Measurements from ENCODE around the gene RBM24.
A peak's percentile ranks its signal among the peaks of the same experiment; 100 is the strongest.

RBM24 gene

GRCh38 chr6:17281100-17281496 is at the start of gene RBM24:
Gene RBM24, plus strand, starts transcription at chr6:17281361. Its CDS starts 221 bp downstream, at chr6:17281582.
- peak within 1 kb of the TSS; percentile 64 for H3K9ac ChIP-seq (ENCODE audit: low read length)
- no peaks in the 10 kb centered on the region for H3K36me3 ChIP-seq (ENCODE audit: control insufficient read depth, insufficient read depth, low read length)
- peaks cover 33% of the 10 kb centered on the region for H3K27me3 ChIP-seq (ENCODE audit: control insufficient read depth, insufficient read depth, low read length)
- H3K4me3 ChIP-seq (ENCODE audit: low read length), result peak within 1 kb of the TSS; percentile 67
- no peaks in the 10 kb centered on the region for H3K9me3 ChIP-seq (ENCODE audit: control insufficient read depth, low read length)
- H3K4me1 ChIP-seq (ENCODE audit: control insufficient read depth, insufficient read depth, low read length), result peaks cover 7% of the 10 kb centered on the region

DNA sequence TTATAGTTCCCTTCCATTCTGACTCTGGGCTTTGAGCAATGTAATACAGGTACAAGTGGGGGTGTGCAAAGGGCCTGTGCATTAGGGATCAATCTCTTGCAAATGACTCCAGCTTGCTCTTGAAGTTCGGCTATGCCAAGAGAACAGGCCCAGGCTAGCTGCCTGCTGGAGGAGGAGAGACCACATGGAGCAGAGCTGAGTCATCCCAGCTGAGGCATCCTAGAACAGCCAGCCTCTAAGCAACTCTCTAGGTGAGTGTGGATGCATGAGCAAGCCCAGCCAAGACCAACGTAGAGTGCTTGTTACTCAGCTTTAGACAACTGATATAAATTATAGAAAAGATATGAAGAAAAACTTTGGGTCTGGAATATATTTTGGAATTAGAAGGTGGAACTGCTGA is 47.6 kb upstream of the RBM24 start:
- H3K27me3 ChIP-seq (ENCODE audit: control insufficient read depth, insufficient read depth, low read length), result no peaks in the 10 kb centered on the region
- H3K4me1 ChIP-seq (ENCODE audit: control insufficient read depth, insufficient read depth, low read length), result no peaks in the 10 kb centered on the region
- no peaks in the 10 kb centered on the region for H3K36me3 ChIP-seq (ENCODE audit: control insufficient read depth, insufficient read depth, low read length)
- H3K9ac ChIP-seq (ENCODE audit: low read length), result no peak overlapping the region
- H3K4me3 ChIP-seq (ENCODE audit: low read length), result no peak overlapping the region
- H3K9me3 ChIP-seq (ENCODE audit: control insufficient read depth, low read length), result no peaks in the 10 kb centered on the region

GRCh38 chr6:17237246-17237645 is 43.9 kb upstream of the RBM24 start:
- Histone ChIP-seq H3K36me3 (ENCODE audit: control insufficient read depth, insufficient read depth, low read length) (no peaks in the 10 kb centered on the region), H3K27me3 (ENCODE audit: control insufficient read depth, insufficient read depth, low read length) (no peaks in the 10 kb centered on the region), H3K4me3 (ENCODE audit: low read length) (no peak overlapping the region), H3K9ac (ENCODE audit: low read length) (no peak overlapping the region), H3K4me1 (ENCODE audit: control insufficient read depth, insufficient read depth, low read length) (no peaks in the 10 kb centered on the region), H3K9me3 (ENCODE audit: control insufficient read depth, low read length) (no peaks in the 10 kb centered on the region)

GRCh38 chr6:17239260-17239659 is 41.9 kb upstream of the RBM24 start:
- Histone ChIP-seq H3K4me3 (ENCODE audit: low read length) (no peak overlapping the region), H3K4me1 (ENCODE audit: control insufficient read depth, insufficient read depth, low read length) (no peaks in the 10 kb centered on the region), H3K27me3 (ENCODE audit: control insufficient read depth, insufficient read depth, low read length) (no peaks in the 10 kb centered on the region), H3K36me3 (ENCODE audit: control insufficient read depth, insufficient read depth, low read length) (no peaks in the 10 kb centered on the region), H3K9me3 (ENCODE audit: control insufficient read depth, low read length) (no peaks in the 10 kb centered on the region), H3K9ac (ENCODE audit: low read length) (no peak overlapping the region)

GRCh38 chr6:17240803-17241500 is 40.2 kb upstream of the RBM24 start:
- H3K9me3 ChIP-seq (ENCODE audit: control insufficient read depth, low read length), result no peaks in the 10 kb centered on the region
- no peaks in the 10 kb centered on the region for H3K4me1 ChIP-seq (ENCODE audit: control insufficient read depth, insufficient read depth, low read length)
- H3K4me3 ChIP-seq (ENCODE audit: low read length), result no peak overlapping the region
- H3K27me3 ChIP-seq (ENCODE audit: control insufficient read depth, insufficient read depth, low read length), result no peaks in the 10 kb centered on the region
- H3K36me3 ChIP-seq (ENCODE audit: control insufficient read depth, insufficient read depth, low read length), result no peaks in the 10 kb centered on the region
- H3K9ac ChIP-seq (ENCODE audit: low read length), result no peak overlapping the region

- Histone ChIP-seq H3K4me3 (ENCODE audit: low read length) (no peak overlapping the region), H3K9ac (ENCODE audit: low read length) (no peak overlapping the region), H3K27me3 (ENCODE audit: control insufficient read depth, insufficient read depth, low read length) (no peaks in the 10 kb centered on the region), H3K4me1 (ENCODE audit: control insufficient read depth, insufficient read depth, low read length) (no peaks in the 10 kb centered on the region), H3K9me3 (ENCODE audit: control insufficient read depth, low read length) (no peaks in the 10 kb centered on the region), H3K36me3 (ENCODE audit: control insufficient read depth, insufficient read depth, low read length) (no peaks in the 10 kb centered on the region)
Measured at GRCh38 chr6:17242087-17242486, 39.1 kb upstream of the RBM24 start.

- Histone ChIP-seq H3K9ac (ENCODE audit: low read length) (no peak overlapping the region), H3K27me3 (ENCODE audit: control insufficient read depth, insufficient read depth, low read length) (no peaks in the 10 kb centered on the region), H3K9me3 (ENCODE audit: control insufficient read depth, low read length) (no peaks in the 10 kb centered on the region), H3K36me3 (ENCODE audit: control insufficient read depth, insufficient read depth, low read length) (no peaks in the 10 kb centered on the region), H3K4me3 (ENCODE audit: low read length) (no peak overlapping the region), H3K4me1 (ENCODE audit: control insufficient read depth, insufficient read depth, low read length) (no peaks in the 10 kb centered on the region)
Measured at GRCh38 chr6:17250237-17250636, 30.9 kb upstream of the RBM24 start.

GRCh38 chr6:17251953-17252352 is 29.2 kb upstream of the RBM24 start:
- Histone ChIP-seq H3K4me3 (ENCODE audit: low read length) (no peak overlapping the region), H3K36me3 (ENCODE audit: control insufficient read depth, insufficient read depth, low read length) (no peaks in the 10 kb centered on the region), H3K4me1 (ENCODE audit: control insufficient read depth, insufficient read depth, low read length) (no peaks in the 10 kb centered on the region), H3K9me3 (ENCODE audit: control insufficient read depth, low read length) (no peaks in the 10 kb centered on the region), H3K27me3 (ENCODE audit: control insufficient read depth, insufficient read depth, low read length) (no peaks in the 10 kb centered on the region), H3K9ac (ENCODE audit: low read length) (no peak overlapping the region)

- H3K4me3 ChIP-seq (ENCODE audit: low read length), result no peak overlapping the region
- H3K9ac ChIP-seq (ENCODE audit: low read length), result no peak overlapping the region
- no peaks in the 10 kb centered on the region for H3K4me1 ChIP-seq (ENCODE audit: control insufficient read depth, insufficient read depth, low read length)
- no peaks in the 10 kb centered on the region for H3K9me3 ChIP-seq (ENCODE audit: control insufficient read depth, low read length)
- H3K36me3 ChIP-seq (ENCODE audit: control insufficient read depth, insufficient read depth, low read length), result no peaks in the 10 kb centered on the region
- no peaks in the 10 kb centered on the region for H3K27me3 ChIP-seq (ENCODE audit: control insufficient read depth, insufficient read depth, low read length)
Measured at GRCh38 chr6:17258749-17259148, 22.4 kb upstream of the RBM24 start.

- Histone ChIP-seq H3K4me3 (ENCODE audit: low read length) (no peak overlapping the region), H3K36me3 (ENCODE audit: control insufficient read depth, insufficient read depth, low read length) (no peaks in the 10 kb centered on the region), H3K9ac (ENCODE audit: low read length) (no peak overlapping the region)
Measured at GRCh38 chr6:17265570-17265969, 15.6 kb upstream of the RBM24 start.

DNA sequence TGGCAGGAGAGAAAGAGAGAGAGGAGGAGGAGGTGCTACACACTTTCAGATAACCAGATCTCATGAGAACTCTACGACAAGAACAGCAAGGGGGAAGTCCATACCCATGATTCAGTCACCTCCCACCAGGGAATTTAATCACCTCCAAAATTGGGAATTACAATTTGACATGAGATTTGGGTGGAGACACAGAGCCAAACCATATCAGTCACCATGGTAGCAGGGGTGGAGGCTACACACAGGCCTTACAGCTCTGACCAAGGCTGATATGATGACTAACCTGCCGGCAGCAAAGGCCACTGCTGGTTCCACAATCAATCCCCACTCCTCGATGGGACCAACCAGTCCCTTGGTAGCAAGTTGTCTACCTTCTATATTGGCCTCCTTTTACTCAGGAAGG is 13.6 kb upstream of the RBM24 start:
- Histone ChIP-seq H3K9me3 (ENCODE audit: control insufficient read depth, low read length) (no peaks in the 10 kb centered on the region), H3K4me1 (ENCODE audit: control insufficient read depth, insufficient read depth, low read length) (no peaks in the 10 kb centered on the region), H3K36me3 (ENCODE audit: control insufficient read depth, insufficient read depth, low read length) (no peaks in the 10 kb centered on the region), H3K27me3 (ENCODE audit: control insufficient read depth, insufficient read depth, low read length) (no peaks in the 10 kb centered on the region), H3K9ac (ENCODE audit: low read length) (no peak overlapping the region), H3K4me3 (ENCODE audit: low read length) (no peak overlapping the region)

More at GRCh38 chr6:17265570-17265969, 15.6 kb upstream of the RBM24 start:
- no peaks in the 10 kb centered on the region for H3K4me1 ChIP-seq (ENCODE audit: control insufficient read depth, insufficient read depth, low read length)
- no peaks in the 10 kb centered on the region for H3K9me3 ChIP-seq (ENCODE audit: control insufficient read depth, low read length)
- no peaks in the 10 kb centered on the region for H3K27me3 ChIP-seq (ENCODE audit: control insufficient read depth, insufficient read depth, low read length)

DNA sequence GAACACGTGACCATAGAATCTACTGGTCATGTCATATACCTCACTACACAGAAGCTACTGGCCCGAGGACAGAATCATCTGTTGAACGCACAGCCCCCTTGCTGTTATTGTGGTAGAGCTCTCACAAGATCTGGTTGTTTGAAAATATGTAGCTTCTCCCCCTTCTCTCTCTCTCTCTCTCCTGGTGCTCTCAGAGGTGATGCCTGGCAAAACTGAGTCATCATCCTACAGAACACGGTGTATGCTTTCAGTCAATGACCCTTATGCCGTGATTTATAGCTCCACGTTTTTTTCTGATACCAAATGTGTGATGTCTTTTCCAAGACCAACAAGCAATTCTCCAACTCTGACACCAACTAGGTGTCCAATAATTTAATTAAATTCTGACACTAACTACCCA is 13.0 kb upstream of the RBM24 start:
- H3K27me3 ChIP-seq (ENCODE audit: control insufficient read depth, insufficient read depth, low read length), result no peaks in the 10 kb centered on the region
- H3K9me3 ChIP-seq (ENCODE audit: control insufficient read depth, low read length), result no peaks in the 10 kb centered on the region
- H3K36me3 ChIP-seq (ENCODE audit: control insufficient read depth, insufficient read depth, low read length), result no peaks in the 10 kb centered on the region
- no peaks in the 10 kb centered on the region for H3K4me1 ChIP-seq (ENCODE audit: control insufficient read depth, insufficient read depth, low read length)
- no peak overlapping the region for H3K4me3 ChIP-seq (ENCODE audit: low read length)
- H3K9ac ChIP-seq (ENCODE audit: low read length), result no peak overlapping the region

DNA sequence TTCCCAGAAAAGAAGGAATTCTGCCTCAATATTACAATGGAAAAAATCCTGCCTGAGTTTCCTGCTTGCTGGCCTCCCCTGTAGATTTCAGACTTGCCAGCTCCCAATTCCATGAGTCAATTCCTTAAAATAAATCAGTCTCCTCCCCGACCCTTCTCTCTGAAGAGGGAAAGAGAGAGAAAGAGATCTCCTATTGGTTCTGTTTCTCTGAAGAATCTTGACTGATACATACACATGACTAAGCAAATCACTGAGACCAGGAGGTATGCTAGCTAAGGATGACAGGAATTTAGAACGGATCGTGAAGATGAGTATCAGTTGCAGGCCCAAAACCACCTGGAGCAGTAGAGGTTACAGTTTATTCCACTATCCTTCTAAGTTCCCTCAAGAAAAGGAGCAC is 11.3 kb upstream of the RBM24 start:
- Histone ChIP-seq H3K9me3 (ENCODE audit: control insufficient read depth, low read length) (no peaks in the 10 kb centered on the region), H3K4me1 (ENCODE audit: control insufficient read depth, insufficient read depth, low read length) (no peaks in the 10 kb centered on the region), H3K36me3 (ENCODE audit: control insufficient read depth, insufficient read depth, low read length) (no peaks in the 10 kb centered on the region), H3K4me3 (ENCODE audit: low read length) (no peak overlapping the region), H3K9ac (ENCODE audit: low read length) (no peak overlapping the region), H3K27me3 (ENCODE audit: control insufficient read depth, insufficient read depth, low read length) (no peaks in the 10 kb centered on the region)

All from mucosa of stomach (tissue), 1 donor.